Endothelial cell of umbilical vein (primary cell): ENCODE data around the gene NCOR1. TPM values are rescaled to one million over a fixed set of nuclear protein-coding genes. Genes with fewer than 3 reads are reported as not detected.
A peak's percentile ranks its signal among the peaks of the same experiment; 100 is the strongest.

Experiments used
- BruUV-seq: library from RNA; stranded (reverse); fragments of 400-500 nt; replicated peaks from 2 replicates; lab custom pipeline; 2021; lab: Mats Ljungman, UMichigan
- CTCF ChIA-PET: fragments of 300-600, 350-600 bp; sonication (Branson Sonifier 250); formaldehyde crosslinking; loops from one replicate; lab custom pipeline; 2021; ENCODE audit warnings: antibody characterized with exemption, inconsistent platforms; lab: Charles Lee
- POLR2A ChIA-PET: fragments of 300-600, 350-600 bp; sonication (Branson Sonifier 250); formaldehyde crosslinking; loops from one replicate; lab custom pipeline; 2021; ENCODE audit warnings: antibody characterized with exemption, inconsistent platforms; lab: Charles Lee
- DNase-seq: peaks from one replicate; pipeline ENCODE4 v3.0.0-alpha.2; 2011; ENCODE audit warnings: low read depth, low spot score
- FAIRE-seq: peaks from 2 replicates; lab custom pipeline; 2011; peaks lifted over from hg19 to GRCh38; lab: Jason Lieb, UNC
- H2AFZ ChIP-seq: 2 replicates; pipeline ENCODE4 v1.6.0; 2012; ENCODE audit warnings: low read depth, low read length, control low read depth, inconsistent platforms
- H3K27ac ChIP-seq: 2 replicates; pipeline ENCODE4 v1.5.1; 2011; ENCODE audit warnings: low read depth, mild to moderate bottlenecking, control low read depth, low read length, moderate library complexity; ENCODE audit not compliant: insufficient read depth
- H3K27me3 ChIP-seq, 2 experiments: 2 replicates each; pipeline versions ENCODE4 v1.6.0 to v1.6.1; 2011; ENCODE audit warnings: low read length in 2 of 2, mixed read lengths in 1 of 2; ENCODE audit not compliant: control insufficient read depth in 2 of 2, insufficient read depth in 2 of 2
- H3K36me3 ChIP-seq, 2 experiments: 2 replicates in 1 of 2; 3 replicates in 1 of 2; pipeline ENCODE4 v1.5.1; 2011; ENCODE audit warnings: low read length in 2 of 2, mild to moderate bottlenecking in 1 of 2, moderate library complexity in 1 of 2; ENCODE audit not compliant: control insufficient read depth in 2 of 2, insufficient read depth in 2 of 2; ENCODE audit errors: extremely low read depth in 1 of 2
- H3K4me1 ChIP-seq: 3 replicates; pipeline ENCODE4 v1.5.1; 2011; ENCODE audit warnings: mild to moderate bottlenecking, low read length; ENCODE audit not compliant: control insufficient read depth, insufficient read depth; ENCODE audit errors: extremely low read depth
- H3K4me2 ChIP-seq: 2 replicates; pipeline ENCODE4 v1.6.1; 2011; ENCODE audit warnings: low read length, control low read depth, mixed read lengths; ENCODE audit not compliant: insufficient read depth
- H3K4me3 ChIP-seq, 3 experiments: fragments of 200-600 bp in 1 of 3; sonication (generic), shearing (Covaris generic) in 1 of 3; replicated peaks in 1 of 3; 2 replicates each; pipeline ENCODE4 v1.5.1; 2011 to 2016; ENCODE audit warnings: control low read depth in 3 of 3, low read length in 3 of 3, mild to moderate bottlenecking in 2 of 3, inconsistent platforms in 1 of 3, low read depth in 1 of 3, moderate library complexity in 1 of 3; ENCODE audit not compliant: insufficient read depth in 1 of 3
- H3K79me2 ChIP-seq: 2 replicates; pipeline ENCODE4 v1.6.0; 2012; ENCODE audit warnings: low read length, inconsistent platforms; ENCODE audit not compliant: control insufficient read depth, insufficient read depth
- H3K9ac ChIP-seq: replicated peaks from 2 replicates; pipeline ENCODE3; 2011; ENCODE audit warnings: low read length, control low read depth; ENCODE audit not compliant: insufficient read depth; ENCODE audit errors: extremely low read depth
- H3K9me1 ChIP-seq: replicated peaks from 3 replicates; pipeline ENCODE4 v1.6.0; 2011; ENCODE audit warnings: mild to moderate bottlenecking, low read length; ENCODE audit not compliant: control insufficient read depth, insufficient read depth; ENCODE audit errors: extremely low read depth
- H3K9me3 ChIP-seq: replicated peaks from 2 replicates; pipeline ENCODE4 v1.5.1; 2012; ENCODE audit warnings: low read length, inconsistent platforms; ENCODE audit not compliant: control insufficient read depth, insufficient read depth
- H4K20me1 ChIP-seq: replicated peaks from 2 replicates; pipeline ENCODE3; 2011; ENCODE audit warnings: mild to moderate bottlenecking, low read length; ENCODE audit not compliant: control insufficient read depth, insufficient read depth; ENCODE audit errors: extremely low read depth
- CTCF ChIP-seq, 2 donors: IDR thresholded peaks; 1 replicate in 1 of 2; 2 replicates in 1 of 2; pipeline ENCODE4 v1.5.1; 2011; ENCODE audit warnings: low read length in 2 of 2, mild to moderate bottlenecking in 2 of 2, moderate library complexity in 2 of 2, control low read depth in 1 of 2, inconsistent platforms in 1 of 2, low read depth in 1 of 2; ENCODE audit not compliant: insufficient read depth in 1 of 2; ENCODE audit errors: extremely low read depth in 1 of 2
- FOS ChIP-seq: IDR thresholded peaks from 2 replicates; pipeline ENCODE4 v1.6.1; 2011; ENCODE audit warnings: mild to moderate bottlenecking, low read length, moderate library complexity, borderline replicate concordance; ENCODE audit not compliant: insufficient read depth
- GATA2 ChIP-seq: IDR thresholded peaks from 2 replicates; pipeline ENCODE4 v1.7.0; 2011; ENCODE audit warnings: low read depth, mild to moderate bottlenecking, moderate library complexity, mixed read lengths, low read length; ENCODE audit not compliant: insufficient read length, insufficient read depth
- JUN ChIP-seq: IDR thresholded peaks from 2 replicates; pipeline ENCODE4 v1.6.1; 2011; ENCODE audit warnings: borderline replicate concordance, low read depth; ENCODE audit not compliant: insufficient read length, insufficient read depth
- MYC ChIP-seq: IDR thresholded peaks from one replicate; pipeline ENCODE4 v1.6.1; 2011; ENCODE audit warnings: mild to moderate bottlenecking, low read depth, low read length
- POLR2A ChIP-seq: IDR thresholded peaks from 2 replicates; pipeline ENCODE4 v1.6.1; 2012; ENCODE audit warnings: low read depth, mild to moderate bottlenecking, control low read depth, low read length
- POLR2AphosphoS5 ChIP-seq: IDR thresholded peaks from 2 replicates; pipeline ENCODE4 v1.6.1; 2012; ENCODE audit warnings: low read depth, mild to moderate bottlenecking, control low read depth, low read length, moderate library complexity; ENCODE audit not compliant: insufficient read depth
- dilution Hi-C: fragments of 300-500 bp; cut with MboI; formaldehyde crosslinking; loops from one replicate; pipeline ENCODE4 v1.15.0; 2019; ENCODE audit warnings: low sequenced_read_pairs; ENCODE audit not compliant: extremely low pct_ligation_motif_present
- intact Hi-C: fragments of 100-400 bp; cut with micrococcal nuclease; formaldehyde crosslinking; loops from one replicate; pipeline ENCODE4 v1.10.0; 2022
- polyA plus RNA-seq, 4 experiments: library from polyadenylated mRNA; depleted of rRNA in 3 of 4; stranded (reverse) in 3 of 4; unstranded in 1 of 4; fragments of >200 nt; gene quantifications; 2 replicates each; pipeline versions ENCODE4 v1.2.1 to v1.2.3, GENCODE V29; 2011 to 2012; ENCODE audit warnings: missing spikeins in 1 of 4
- total RNA-seq: library from RNA; stranded (reverse); gene quantifications from 2 replicates; pipeline ENCODE4 v1.2.3, GENCODE V29; 2021

NCOR1 gene
- total and polyA plus RNA-seq, 2 donors (not counting 3 experiments of a cell fraction or from before 2014, with no cell fraction given), result 90.0 to 134 TPM

- ChIA-PET POLR2A (interaction anchor here (0.5 kb wide), 1 partner anchor 87 kb away, joined by 3 read pairs; no protein-coding TSS in a partner anchor), CTCF (interaction anchor here (1.0 to 1.4 kb wide), 2 partner anchors 28 to 49 kb away, joined by 3 read pairs; no protein-coding TSS in a partner anchor)
- no peak overlapping the region for H3K4me3 ChIP-seq
- peaks cover 5% of the 10 kb centered on the region for H3K4me1 ChIP-seq
- intact Hi-C loops (no loop called here), dilution Hi-C loops (no loop called here)
- no peaks in the 10 kb centered on the region for H3K9me1 ChIP-seq
- H3K27me3 ChIP-seq, result no peaks in the 10 kb centered on the region
- H3K9ac ChIP-seq, result no peak overlapping the region
- no peaks in the 10 kb centered on the region for H4K20me1 ChIP-seq
- H3K4me2 ChIP-seq, result peak overlapping the region; percentile 16
- FAIRE-seq (no peak), DNase-seq (peak; percentile 55)
- no peaks in the 10 kb centered on the region for H3K79me2 ChIP-seq
- no peaks in the 10 kb centered on the region for H3K9me3 ChIP-seq
- no peak for TF ChIP-seq FOS
- no peak for TF ChIP-seq CTCF (IDR thresholded peaks at IDR 0.05; ENCODE audit: extremely low read depth in 1 of 2, insufficient read depth in 1 of 2, low read depth in 1 of 2, low read length in 2 of 2)
- TF ChIP-seq POLR2A, result no peak
- TF ChIP-seq MYC, result no peak
- no peak for TF ChIP-seq JUN
- no peak for TF ChIP-seq GATA2
- no peak for TF ChIP-seq POLR2AphosphoS5
- H3K36me3 ChIP-seq, result no peaks in the 10 kb centered on the region
- H3K27ac ChIP-seq, result no peak overlapping the region
- BruUV-seq, result no TSS peak
- peak overlapping the region; percentile 26 for H2AFZ ChIP-seq
Observed at GRCh38 chr17:16255481-16255921, 40.2 kb upstream of the NCOR1 start.
